ENCODE results near the gene MAEA.

MAEA gene

GRCh38 chr4:1376391-1376840, 86.7 kb downstream of the MAEA start:
- H3K4me3 ChIP-seq (IDR thresholded peaks at IDR 0.05; ENCODE audit: insufficient read depth, low read depth, low read length): no peak overlapping the region
- H3K27me3 ChIP-seq (ENCODE audit: insufficient read depth, low read depth): no peaks in the 10 kb centered on the region
- no peak for TF ChIP-seq CTCF (conservative IDR thresholded peaks at IDR 0.05; ENCODE audit: low read depth, low read length)
- no peak overlapping the region for H2AFZ ChIP-seq (ENCODE audit: low read depth)
- H3K79me2 ChIP-seq (ENCODE audit: insufficient read depth, low read depth): no peaks in the 10 kb centered on the region
- no peaks in the 10 kb centered on the region for H4K20me1 ChIP-seq (ENCODE audit: insufficient read depth)
- no peak overlapping the region for H3K27ac ChIP-seq
- no peak overlapping the region for H3K4me2 ChIP-seq
- H3K9ac ChIP-seq: no peak overlapping the region
- H3K36me3 ChIP-seq (ENCODE audit: insufficient read depth): no peaks in the 10 kb centered on the region
- H3K4me1 ChIP-seq (ENCODE audit: low read depth, poor library complexity, severe bottlenecking): no peaks in the 10 kb centered on the region

- Histone ChIP-seq H3K4me1 (ENCODE audit: low read depth, poor library complexity, severe bottlenecking) (no peaks in the 10 kb centered on the region), H3K4me2 (no peak overlapping the region), H2AFZ (ENCODE audit: low read depth) (no peak overlapping the region), H3K4me3 (IDR thresholded peaks at IDR 0.05; ENCODE audit: insufficient read depth, low read depth, low read length) (no peak overlapping the region), H3K9ac (no peak overlapping the region), H3K27me3 (ENCODE audit: insufficient read depth, low read depth) (no peaks in the 10 kb centered on the region), H3K27ac (no peak overlapping the region), H3K36me3 (ENCODE audit: insufficient read depth) (no peaks in the 10 kb centered on the region), H4K20me1 (ENCODE audit: insufficient read depth) (no peaks in the 10 kb centered on the region), H3K79me2 (ENCODE audit: insufficient read depth, low read depth) (no peaks in the 10 kb centered on the region)
- no peak for TF ChIP-seq CTCF (conservative IDR thresholded peaks at IDR 0.05; ENCODE audit: low read depth, low read length)
These were observed 87.3 kb downstream of the MAEA start for GRCh38 chr4:1376841-1377605.

- H3K4me3 ChIP-seq (IDR thresholded peaks at IDR 0.05; ENCODE audit: insufficient read depth, low read depth, low read length): no peak overlapping the region
- no peak overlapping the region for H2AFZ ChIP-seq (ENCODE audit: low read depth)
- H3K4me2 ChIP-seq: no peak overlapping the region
- H3K9ac ChIP-seq: no peak overlapping the region
- no peaks in the 10 kb centered on the region for H3K79me2 ChIP-seq (ENCODE audit: insufficient read depth, low read depth)
- H3K27ac ChIP-seq: no peak overlapping the region
- no peaks in the 10 kb centered on the region for H4K20me1 ChIP-seq (ENCODE audit: insufficient read depth)
- H3K27me3 ChIP-seq (ENCODE audit: insufficient read depth, low read depth): no peaks in the 10 kb centered on the region
- H3K36me3 ChIP-seq (ENCODE audit: insufficient read depth): no peaks in the 10 kb centered on the region
- no peak for TF ChIP-seq CTCF (conservative IDR thresholded peaks at IDR 0.05; ENCODE audit: low read depth, low read length)
- H3K4me1 ChIP-seq (ENCODE audit: low read depth, poor library complexity, severe bottlenecking): no peaks in the 10 kb centered on the region
These were observed 88.0 kb downstream of the MAEA start for GRCh38 chr4:1377606-1378261.

- Histone ChIP-seq H3K27ac (no peak overlapping the region), H3K79me2 (ENCODE audit: insufficient read depth, low read depth) (no peaks in the 10 kb centered on the region), H3K4me1 (ENCODE audit: low read depth, poor library complexity, severe bottlenecking) (no peaks in the 10 kb centered on the region), H4K20me1 (ENCODE audit: insufficient read depth) (no peaks in the 10 kb centered on the region), H3K27me3 (ENCODE audit: insufficient read depth, low read depth) (no peaks in the 10 kb centered on the region), H3K9ac (no peak overlapping the region), H3K4me2 (no peak overlapping the region), H3K36me3 (ENCODE audit: insufficient read depth) (no peaks in the 10 kb centered on the region), H3K4me3 (IDR thresholded peaks at IDR 0.05; ENCODE audit: insufficient read depth, low read depth, low read length) (no peak overlapping the region), H2AFZ (ENCODE audit: low read depth) (no peak overlapping the region)
- no peak for TF ChIP-seq CTCF (conservative IDR thresholded peaks at IDR 0.05; ENCODE audit: low read depth, low read length)
These were observed 89.0 kb downstream of the MAEA start for GRCh38 chr4:1378559-1379231.

Data from KMS-11 (cell line).